K562 (cell line): ENCODE results near the gene ARHGEF7. TPM values are rescaled to one million over a fixed set of nuclear protein-coding genes. Genes with fewer than 3 reads are reported as not detected.

Experiments
- ATAC-seq: fragments of 200-7000 bp; cut with Tn5 transposase; 3 replicates; pipeline ENCODE4 v1.9.1; 2020; ENCODE audit warnings: moderate library complexity
- BruUV-seq: library from RNA; stranded (reverse); fragments of 400-500 nt; replicated peaks from 2 replicates; lab custom pipeline; 2021; lab: Mats Ljungman, UMichigan
- CTCF ChIA-PET: fragments of 300-600 bp; formaldehyde crosslinking; extraction: SDS; loops from one replicate; lab custom pipeline; 2021; ENCODE audit warnings: low intra/inter-chr PET ratio; lab: Yijun Ruan, JAX
- POLR2A ChIA-PET: fragments of 300-600, 350-650 bp; sonication (Branson Sonifier 250); formaldehyde crosslinking; extraction: SDS; loops from one replicate; lab custom pipeline; 2021; ENCODE audit warnings: antibody characterized with exemption, inconsistent platforms; lab: Yijun Ruan, JAX
- DNase-seq, 4 experiments: peaks; one replicate each; pipeline versions ENCODE4 v3.0.0 to v3.0.0-alpha.2; 2011 to 2018; ENCODE audit warnings: low spot score in 3 of 4, mixed read lengths in 3 of 4; ENCODE audit errors: extremely low read depth in 1 of 4
- FAIRE-seq: peaks from 2 replicates; lab custom pipeline; 2011; peaks lifted over from hg19 to GRCh38; lab: Jason Lieb, UNC
- H2AFZ ChIP-seq: 2 replicates; pipeline ENCODE4 v1.6.0; 2011; ENCODE audit warnings: low read depth, low read length, control low read depth, inconsistent platforms
- H3K27ac ChIP-seq: fragments of 200-600 bp; 3 replicates; pipeline ENCODE4 v1.8.0; 2011; ENCODE audit warnings: low read depth, mild to moderate bottlenecking, control low read depth, inconsistent platforms, low read length, moderate library complexity, mixed read lengths; ENCODE audit errors: extremely low read depth
- H3K27me3 ChIP-seq, 2 experiments: fragments of 300-600 bp in 1 of 2; 2 replicates in 1 of 2; 3 replicates in 1 of 2; pipeline versions ENCODE4 v1.6.0 to v1.8.0; 2011; ENCODE audit warnings: inconsistent platforms in 2 of 2, low read length in 2 of 2, mild to moderate bottlenecking in 1 of 2, mixed read lengths in 1 of 2, moderate library complexity in 1 of 2; ENCODE audit not compliant: control insufficient read depth in 2 of 2, insufficient read depth in 2 of 2
- H3K36me3 ChIP-seq: fragments of 300-600 bp; 3 replicates; pipeline ENCODE4 v1.8.0; 2011; ENCODE audit warnings: mild to moderate bottlenecking, low read length, inconsistent platforms; ENCODE audit not compliant: control insufficient read depth, insufficient read depth
- H3K4me1 ChIP-seq, 2 experiments: fragments of 200-600 bp in 1 of 2; replicated peaks in 1 of 2; 2 replicates in 1 of 2; 3 replicates in 1 of 2; pipeline versions ENCODE4 v1.5.1 to v1.8.0; 2011; ENCODE audit warnings: inconsistent platforms in 2 of 2, low read length in 2 of 2, mild to moderate bottlenecking in 1 of 2, mixed read lengths in 1 of 2, moderate library complexity in 1 of 2; ENCODE audit not compliant: control insufficient read depth in 2 of 2, insufficient read depth in 2 of 2
- H3K4me2 ChIP-seq: 2 replicates; pipeline ENCODE4 v1.6.1; 2011; ENCODE audit warnings: low read length, control low read depth, inconsistent platforms, mixed read lengths; ENCODE audit not compliant: insufficient read depth
- H3K4me3 ChIP-seq: fragments of 200-600 bp; sonication (generic), shearing (Covaris generic); 2 replicates; pipeline ENCODE4 v1.5.1; 2016; ENCODE audit warnings: control low read depth, inconsistent platforms
- H3K79me2 ChIP-seq: fragments of 200-600 bp; 3 replicates; pipeline ENCODE4 v1.8.0; 2011; ENCODE audit warnings: low read length, inconsistent platforms; ENCODE audit not compliant: control insufficient read depth, insufficient read depth
- H3K9ac ChIP-seq, 2 experiments: 2 replicates each; pipeline versions ENCODE4 v1.6.0 to v1.6.1; 2011; ENCODE audit warnings: low read depth in 2 of 2, low read length in 2 of 2, control low read depth in 1 of 2, inconsistent platforms in 1 of 2, mild to moderate bottlenecking in 1 of 2, mixed read lengths in 1 of 2; ENCODE audit not compliant: insufficient read depth in 1 of 2
- H3K9me1 ChIP-seq: one replicate; pipeline ENCODE4 v1.6.0; 2011; ENCODE audit warnings: inconsistent platforms, mild to moderate bottlenecking, low read length, moderate library complexity; ENCODE audit not compliant: control insufficient read depth, insufficient read depth
- H3K9me3 ChIP-seq: replicated peaks from 2 replicates; pipeline ENCODE4 v1.5.1; 2011; ENCODE audit warnings: low read depth, low read length, inconsistent platforms; ENCODE audit not compliant: control insufficient read depth, insufficient read depth
- H4K20me1 ChIP-seq: replicated peaks from 2 replicates; pipeline ENCODE4 v1.6.1; 2011; ENCODE audit warnings: low read length, inconsistent platforms, mixed read lengths; ENCODE audit not compliant: control insufficient read depth, insufficient read depth
- BRF1 ChIP-seq: IDR thresholded peaks from 3 replicates; pipeline ENCODE4 v1.6.1; 2011; ENCODE audit warnings: borderline replicate concordance, mild to moderate bottlenecking; ENCODE audit not compliant: insufficient read length; ENCODE audit errors: extremely low read depth
- CBX2 ChIP-seq: fragments of 200-600 bp; sonication (generic); IDR thresholded peaks from one replicate; pipeline ENCODE4 v1.6.1; 2012; ENCODE audit warnings: mild to moderate bottlenecking, low read length, inconsistent platforms; ENCODE audit not compliant: insufficient read depth, poor library complexity, severe bottlenecking
- CC2D1A ChIP-seq: fragments of 450-650 bp; IDR thresholded peaks from 2 replicates; pipeline ENCODE4 v1.6.1; 2017; ENCODE audit warnings: mild to moderate bottlenecking
- E4F1 ChIP-seq: fragments of 250-450 bp; sonication (Bioruptor Pico); IDR thresholded peaks from 2 replicates; pipeline ENCODE4 v1.5.0; 2021; ENCODE audit warnings: mild to moderate bottlenecking, borderline replicate concordance
- ESRRA ChIP-seq: fragments of 450-650 bp; IDR thresholded peaks from 2 replicates; pipeline ENCODE4 v1.6.1; 2014; ENCODE audit warnings: low read depth, mild to moderate bottlenecking, moderate library complexity, borderline replicate concordance
- EWSR1 ChIP-seq: fragments of 450-650 bp; IDR thresholded peaks from 2 replicates; pipeline ENCODE4 v1.6.1; 2018; ENCODE audit warnings: borderline replicate concordance, mild to moderate bottlenecking, low read depth, moderate library complexity; ENCODE audit not compliant: partially characterized antibody
- GATAD2B ChIP-seq: fragments of 450-650 bp; IDR thresholded peaks from 2 replicates; pipeline ENCODE4 v1.6.1; 2017; ENCODE audit warnings: mild to moderate bottlenecking, borderline replicate concordance
- MAFG ChIP-seq: fragments of 450-650 bp; conservative IDR thresholded peaks from 2 replicates; pipeline ENCODE4 v1.6.1; 2016; ENCODE audit warnings: missing genetic modification characterization, missing compliant biosample characterization
- MEIS2 ChIP-seq: fragments of 450-650 bp; IDR thresholded peaks from 2 replicates; pipeline ENCODE4 v1.6.1; 2014; ENCODE audit warnings: mild to moderate bottlenecking; ENCODE audit not compliant: partially characterized antibody
- MYC ChIP-seq, 2 experiments: fragments of 250-450 bp in 1 of 2; sonication (Bioruptor Pico) in 1 of 2; IDR thresholded peaks; 2 replicates each; pipeline versions ENCODE4 v1.5.1 to v1.6.1; 2012 to 2021; ENCODE audit warnings: low read depth in 2 of 2, borderline replicate concordance in 1 of 2, improper control_type of control experiment in 1 of 2, low read length in 1 of 2, mild to moderate bottlenecking in 1 of 2, moderate library complexity in 1 of 2
- NR3C1 ChIP-seq: sonication (generic); formaldehyde crosslinking; IDR thresholded peaks from 2 replicates; pipeline ENCODE4 v1.8.1; 2022; ENCODE audit warnings: missing genetic modification reagents
- SMAD1 ChIP-seq: fragments of 150-350 bp; IDR thresholded peaks from 2 replicates; pipeline ENCODE4 v1.6.1; 2014; ENCODE audit warnings: low read length, low read depth; ENCODE audit not compliant: partially characterized antibody
- SUPT5H ChIP-seq: fragments of 450-650 bp; IDR thresholded peaks from 2 replicates; pipeline ENCODE4 v1.6.1; 2016
- ZEB2 ChIP-seq: fragments of 450-650 bp; IDR thresholded peaks from 2 replicates; pipeline ENCODE4 v1.6.1; 2016
- ZNF124 ChIP-seq: sonication (generic); formaldehyde crosslinking; IDR thresholded peaks from 2 replicates; pipeline ENCODE4 v1.8.1; 2022; ENCODE audit warnings: missing genetic modification reagents
- ZNF41 ChIP-seq: fragments of 250-450 bp; sonication (Bioruptor Pico); conservative IDR thresholded peaks from 2 replicates; pipeline ENCODE4 v1.4.0; 2020; ENCODE audit warnings: mild to moderate bottlenecking
- ZNF639 ChIP-seq, 2 experiments: fragments of 200-800 bp in 1 of 2; sonication (Bioruptor generic) in 1 of 2; sonication (generic) in 1 of 2; formaldehyde crosslinking in 1 of 2; IDR thresholded peaks in 1 of 2; conservative IDR thresholded peaks in 1 of 2; 2 replicates each; pipeline versions ENCODE4 v1.5.0 to v1.6.1; 2016 to 2020; ENCODE audit warnings: missing compliant biosample characterization in 1 of 2, missing genetic modification characterization in 1 of 2, missing genetic modification reagents in 1 of 2
- ZNF75A ChIP-seq: fragments of 450-650 bp; formaldehyde crosslinking; IDR thresholded peaks from 2 replicates; pipeline ENCODE4 v1.4.0; 2020; ENCODE audit warnings: mild to moderate bottlenecking
- WGBS: fragments of 100-300 bp; shearing (Covaris generic); methylation state at CpG from one replicate; pipeline ENCODE4 v1.1.6; 2016; ENCODE audit warnings: low coverage, mixed read lengths; ENCODE audit not compliant: insufficient coverage; ENCODE audit errors: missing lambda C conversion rate; 5-methylcytosine and 5-hydroxymethylcytosine counted together
- in situ Hi-C: fragments of 300-500 bp; cut with MboI; formaldehyde crosslinking; loops from 4 replicates; pipeline ENCODE4 v1.15.0; 2018; ENCODE audit warnings: inconsistent platforms, mixed read lengths
- intact Hi-C: fragments of 100-400 bp; cut with micrococcal nuclease; formaldehyde crosslinking; loops from 2 replicates; pipeline ENCODE4 v1.14.2; 2022
- polyA plus RNA-seq, 8 experiments: library from polyadenylated mRNA; depleted of rRNA in 4 of 8; stranded (reverse) in 5 of 8; unstranded in 3 of 8; fragments of >200 nt; fragmentation: Nextera tagmentation in 2 of 8; fragmentation: Illumina TruSeq in 1 of 8; extraction: Ambion mirVana in 2 of 8; extraction: Trizol in 1 of 8; gene quantifications; 2 replicates each; pipeline versions ENCODE4 v1.2.1 to v1.2.3, GENCODE V29; 2011 to 2014; ENCODE audit warnings: inconsistent platforms in 1 of 8, missing spikeins in 1 of 8
- total RNA-seq, 7 experiments: library from RNA; depleted of rRNA in 6 of 7; stranded (reverse); fragments of >200 nt in 6 of 7; fragmentation: Illumina TruSeq in 2 of 7; extraction: Trizol in 2 of 7; gene quantifications; 2 replicates each; pipeline versions ENCODE4 v1.2.1 to v1.2.3, GENCODE V29; 2011 to 2021; ENCODE audit warnings: low replicate concordance in 1 of 7

ARHGEF7 gene
- total and polyA plus RNA-seq, 9 of the 15 experiments (the other 6 are each of a cell fraction or from before 2014, with no cell fraction given): 2.1 to 26.8 (median 17.5) TPM

DNA sequence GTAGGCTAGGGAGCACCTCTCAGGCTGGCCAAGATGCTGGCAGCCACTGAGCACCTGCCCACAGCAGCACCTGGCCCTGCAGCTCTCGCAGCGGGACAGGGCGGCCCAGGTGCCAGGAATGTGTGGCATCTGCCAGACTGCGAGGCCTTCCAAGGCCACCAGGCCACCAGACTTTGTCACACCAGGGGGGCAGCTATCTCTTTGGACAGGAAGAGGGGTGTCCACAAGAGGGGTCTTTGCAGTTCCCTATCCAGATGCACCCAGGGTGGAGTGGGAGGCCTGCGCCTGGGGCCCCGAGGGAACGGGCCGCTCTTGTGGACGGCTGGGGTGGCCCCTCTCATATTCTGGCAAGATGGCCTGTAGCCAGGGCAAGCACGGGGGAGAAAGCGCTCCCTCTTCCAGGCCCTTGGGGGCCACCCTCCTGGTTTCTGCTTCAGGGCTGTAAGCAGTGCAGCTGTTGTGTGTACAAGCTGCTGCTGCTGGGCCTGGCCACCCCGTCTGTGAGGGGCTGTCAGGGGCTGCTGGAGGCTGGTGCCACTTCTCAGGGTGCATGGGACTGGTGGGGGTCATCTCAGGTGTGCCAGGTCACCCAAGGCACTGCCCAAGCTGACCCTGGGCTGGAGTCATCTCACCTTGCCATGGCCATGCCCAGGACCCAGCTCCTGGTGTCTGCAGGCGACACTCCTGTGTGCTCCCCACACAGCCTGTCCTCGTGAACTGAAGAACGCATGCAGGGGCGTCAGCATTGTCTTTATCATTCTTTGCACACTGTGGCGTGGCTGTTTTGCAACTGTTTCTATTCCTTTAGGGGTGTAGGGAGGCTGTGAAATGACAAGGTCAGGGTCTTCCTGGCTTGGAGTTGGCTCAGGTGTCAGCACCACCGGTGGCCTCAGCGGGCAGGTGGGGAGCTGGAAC lies 207.1 kb downstream of the ARHGEF7 start:
- Histone ChIP-seq H2AFZ (no peak overlapping the region), H3K27ac (no peak overlapping the region), H3K36me3 (no peaks in the 10 kb centered on the region), H3K4me3 (no peak overlapping the region), H3K9me3 (no peaks in the 10 kb centered on the region), H3K9me1 (no peaks in the 10 kb centered on the region), H3K4me2 (no peak overlapping the region), H4K20me1 (no peaks in the 10 kb centered on the region), H3K27me3 (peaks cover 2 to 85% of the 10 kb centered on the region in 2 experiments; a peak in 4 of 5 replicates), H3K79me2 (no peaks in the 10 kb centered on the region), H3K9ac (no peak overlapping the region), H3K4me1 (peaks cover 0 to 6% of the 10 kb centered on the region in 2 experiments; a peak in 2 of 5 replicates)
- ATAC-seq: no peak
- 0% methylated on average over 8 of the region's 19 CpGs for WGBS
- DNase-seq: no peak
- intact Hi-C loops (no loop called here), in situ Hi-C loops (no loop called here)
- no peak for FAIRE-seq
- CTCF ChIA-PET: no interaction called here
- POLR2A ChIA-PET: no interaction called here
- no TSS peak for BruUV-seq
- no peak for TF ChIP-seq SUPT5H
- no peak for TF ChIP-seq CC2D1A
- no peak for TF ChIP-seq MAFG
- no peak for TF ChIP-seq BRF1
- no peak for TF ChIP-seq MEIS2
- TF ChIP-seq GATAD2B: no peak
- no peak for TF ChIP-seq MYC (IDR thresholded peaks at IDR 0.05; ENCODE audit: low read depth, low read length)
- no peak for TF ChIP-seq MYC (CRISPR knock-in tag; IDR thresholded peaks at IDR 0.05; ENCODE audit: borderline replicate concordance, low read depth)
- TF ChIP-seq ZNF41: no peak
- no peak for TF ChIP-seq ZNF75A (CRISPR knock-in tag)
- TF ChIP-seq CBX2: no peak
- TF ChIP-seq ESRRA: no peak
- no peak for TF ChIP-seq EWSR1
- no peak for TF ChIP-seq E4F1
- no peak for TF ChIP-seq SMAD1
- TF ChIP-seq ZEB2: no peak
- TF ChIP-seq ZNF639 (CRISPR knock-in tag; conservative IDR thresholded peaks at IDR 0.05 in 1 of 2, IDR thresholded peaks at IDR 0.05 in 1 of 2): no peak
- no peak for TF ChIP-seq NR3C1 (CRISPR knock-in tag)
- no peak for TF ChIP-seq ZNF124
